ENCODE data around the gene RNF167. TPM values are rescaled to one million over a fixed set of nuclear protein-coding genes. Genes with fewer than 3 reads are reported as not detected.

RNF167 gene
- total RNA-seq, 4 donors from 2014 or later, result 57.2 to 348 (median 73.7) TPM

- H3K27me3 ChIP-seq, result no peaks in the 10 kb centered on the region
- no peaks in the 10 kb centered on the region for H3K9me3 ChIP-seq
- peak overlapping the region; percentile 91 to 98 (median 96) for H3K27ac ChIP-seq
- peaks cover 14 to 33% (median 26%) of the 10 kb centered on the region in 4 donors for H3K4me1 ChIP-seq
- no peak overlapping the region for H3K4me3 ChIP-seq
- H3K36me3 ChIP-seq, result peaks cover 0 to 36% (median 5%) of the 10 kb centered on the region in 4 donors
- WGBS, 2 donors (ENCODE audit: low coverage in 1 of 2), result 80 to 96% methylated on average over 3 to 8 of the region's 8 CpGs
- in situ Hi-C loops (cut with MboI; ENCODE audit: low pct_ligation_motif_present in 1 of 4, low pct_unique_long_range_greater_than_20kb in 1 of 4, low sequenced_read_pairs in 3 of 4), result loop anchor here in 1 of 4 donors (10.0 kb wide), 1 partner anchor 55 kb away; no protein-coding TSS in a partner anchor
- TF ChIP-seq POLR2AphosphoS5 (IDR thresholded peaks at IDR 0.05) (no peak), POLR2A (IDR thresholded peaks at IDR 0.05) (no peak), EP300 (IDR thresholded peaks at IDR 0.05; ENCODE audit: low read depth) (no peak), CTCF (IDR thresholded peaks at IDR 0.05) (no peak)
- intact Hi-C loops (cut with DNase I; ENCODE audit: low total_unique reads), result loop anchor here (10.0 kb wide), 1 partner anchor 95 kb away; no protein-coding TSS in a partner anchor
- DNase-seq, result no peak
These were observed 30.2 kb downstream of the RNF167 start for GRCh38 chr17:4970273-4970672.

DNA sequence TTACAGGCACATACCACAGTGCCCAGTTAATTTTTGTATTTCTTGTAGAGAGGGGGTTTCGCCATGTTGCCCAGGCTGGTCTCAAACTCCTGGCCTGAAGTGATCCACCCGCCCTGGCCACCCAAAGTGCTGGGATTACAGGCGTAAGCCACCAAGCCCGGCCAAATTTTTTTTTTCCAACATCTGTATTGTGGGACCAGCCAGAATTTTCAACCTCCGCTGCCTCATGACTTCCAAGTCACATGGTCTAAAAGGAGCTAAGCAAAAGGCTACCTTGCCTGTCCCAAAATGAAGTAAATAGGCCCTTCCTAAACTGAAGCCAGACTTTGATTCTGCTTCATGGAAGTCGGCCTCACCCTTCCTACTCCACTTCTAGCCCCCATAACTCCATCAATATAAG, 31.8 kb downstream of the RNF167 start:
- Histone ChIP-seq H3K27me3 (no peaks in the 10 kb centered on the region), H3K9me3 (no peaks in the 10 kb centered on the region), H3K4me3 (no peak overlapping the region), H3K4me1 (peaks cover 12 to 20% (median 16%) of the 10 kb centered on the region in 4 donors), H3K36me3 (peaks cover 0 to 40% (median 8%) of the 10 kb centered on the region in 4 donors), H3K27ac (peak overlapping the region in 1 of 4 donors; percentile 3)
- in situ Hi-C loops (cut with MboI; ENCODE audit: low pct_ligation_motif_present in 1 of 4, low pct_unique_long_range_greater_than_20kb in 1 of 4, low sequenced_read_pairs in 3 of 4) (loop anchor here in 1 of 4 donors (10.0 kb wide), 1 partner anchor 57 kb away; no protein-coding TSS in a partner anchor), intact Hi-C loops (cut with DNase I; ENCODE audit: low total_unique reads) (loop anchor here (10.0 kb wide), 1 partner anchor 93 kb away; no protein-coding TSS in a partner anchor)
- no peak for TF ChIP-seq POLR2A (IDR thresholded peaks at IDR 0.05)
- TF ChIP-seq EP300 (IDR thresholded peaks at IDR 0.05; ENCODE audit: low read depth), result no peak
- TF ChIP-seq CTCF (IDR thresholded peaks at IDR 0.05), result no peak
- TF ChIP-seq POLR2AphosphoS5 (IDR thresholded peaks at IDR 0.05), result no peak
- no peak for DNase-seq
- WGBS, 2 donors (ENCODE audit: low coverage in 1 of 2), result 84% methylated on average over 6 of the region's 6 CpGs; no CpG with 5 or more reads in 1 of the 2 donors

DNA sequence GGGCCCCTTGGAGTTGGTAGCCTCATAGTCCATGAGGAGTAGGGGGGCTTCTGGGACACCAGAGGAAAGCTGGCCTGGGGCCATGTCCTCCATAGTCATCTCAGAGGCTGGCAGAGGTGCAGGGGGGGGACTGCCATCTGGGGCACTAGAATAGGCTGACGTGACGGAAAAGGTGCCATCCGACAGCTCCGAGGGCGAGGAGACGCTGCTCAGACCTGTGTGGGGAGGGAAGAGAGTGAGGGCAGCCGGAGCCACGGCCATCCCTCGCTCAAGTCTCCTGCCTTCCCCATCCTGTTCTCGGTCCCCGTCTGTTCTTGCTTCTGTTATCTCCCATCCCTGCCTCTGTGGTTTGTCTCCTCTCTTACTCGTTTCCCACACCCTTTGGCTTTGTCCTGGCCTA, 32.3 kb downstream of the RNF167 start:
- Histone ChIP-seq H3K27me3 (no peaks in the 10 kb centered on the region), H3K4me1 (peaks cover 12 to 20% (median 16%) of the 10 kb centered on the region in 4 donors), H3K9me3 (no peaks in the 10 kb centered on the region), H3K4me3 (no peak overlapping the region), H3K36me3 (peaks cover 0 to 45% (median 11%) of the 10 kb centered on the region in 4 donors), H3K27ac (peak overlapping the region in 1 of 4 donors; percentile 3)
- WGBS, 2 donors (ENCODE audit: low coverage in 1 of 2), result 89% methylated on average over 12 of the region's 12 CpGs; no CpG with 5 or more reads in 1 of the 2 donors
- intact Hi-C loops (cut with DNase I; ENCODE audit: low total_unique reads), result loop anchor here (10.0 kb wide), 1 partner anchor 92 kb away; no protein-coding TSS in a partner anchor
- TF ChIP-seq CTCF (IDR thresholded peaks at IDR 0.05) (no peak), POLR2AphosphoS5 (IDR thresholded peaks at IDR 0.05) (peak in 1 of 3 donors; percentile 15), POLR2A (IDR thresholded peaks at IDR 0.05) (no peak), EP300 (IDR thresholded peaks at IDR 0.05; ENCODE audit: low read depth) (no peak)
- in situ Hi-C loops (cut with MboI; ENCODE audit: low pct_ligation_motif_present in 1 of 4, low pct_unique_long_range_greater_than_20kb in 1 of 4, low sequenced_read_pairs in 3 of 4), result loop anchor here in 1 of 4 donors (10.0 kb wide), 1 partner anchor 58 kb away; no protein-coding TSS in a partner anchor
- no peak for DNase-seq

DNA sequence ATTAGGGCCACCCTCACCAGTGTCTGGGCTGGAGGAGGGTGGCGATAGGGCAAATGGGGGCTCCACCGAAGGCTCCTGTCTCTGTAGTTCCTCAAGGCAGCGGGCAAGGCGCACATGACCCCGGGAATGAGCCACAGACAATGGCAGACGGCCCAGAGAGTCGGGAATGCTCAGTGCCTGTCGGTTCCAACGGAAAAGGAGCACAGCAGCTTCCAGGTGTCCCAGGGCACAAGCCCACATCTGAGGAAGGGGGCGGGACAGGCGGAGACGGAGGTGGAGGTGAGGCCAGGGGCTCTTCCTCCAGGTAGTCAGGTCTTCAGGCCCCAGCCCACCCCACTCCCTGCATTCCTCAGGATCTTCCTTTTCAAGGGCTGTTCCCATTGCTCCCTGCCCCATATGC, 32.7 kb downstream of the RNF167 start:
- peaks cover 0 to 47% (median 13%) of the 10 kb centered on the region in 4 donors for H3K36me3 ChIP-seq

More for the DNA sequence above, 32.7 kb downstream of the RNF167 start:
- in situ Hi-C loops (cut with MboI; ENCODE audit: low pct_ligation_motif_present in 1 of 4, low pct_unique_long_range_greater_than_20kb in 1 of 4, low sequenced_read_pairs in 3 of 4) (loop anchor here in 1 of 4 donors (10.0 kb wide), 1 partner anchor 58 kb away; no protein-coding TSS in a partner anchor), intact Hi-C loops (cut with DNase I; ENCODE audit: low total_unique reads) (loop anchor here (10.0 kb wide), 1 partner anchor 92 kb away; no protein-coding TSS in a partner anchor)
- TF ChIP-seq CTCF (IDR thresholded peaks at IDR 0.05) (no peak), POLR2AphosphoS5 (IDR thresholded peaks at IDR 0.05) (no peak), POLR2A (IDR thresholded peaks at IDR 0.05) (no peak), EP300 (IDR thresholded peaks at IDR 0.05; ENCODE audit: low read depth) (no peak)
- no peak for DNase-seq
- peaks cover 12 to 20% (median 16%) of the 10 kb centered on the region in 4 donors for H3K4me1 ChIP-seq
- no peaks in the 10 kb centered on the region for H3K27me3 ChIP-seq
- no peak overlapping the region for H3K4me3 ChIP-seq
- no peak overlapping the region for H3K27ac ChIP-seq
- no peaks in the 10 kb centered on the region for H3K9me3 ChIP-seq
- WGBS, 2 donors (ENCODE audit: low coverage in 1 of 2), result 92 to 100% methylated on average over 4 to 12 of the region's 12 CpGs
